ENCODE measurements around the gene CCNY.

DNA sequence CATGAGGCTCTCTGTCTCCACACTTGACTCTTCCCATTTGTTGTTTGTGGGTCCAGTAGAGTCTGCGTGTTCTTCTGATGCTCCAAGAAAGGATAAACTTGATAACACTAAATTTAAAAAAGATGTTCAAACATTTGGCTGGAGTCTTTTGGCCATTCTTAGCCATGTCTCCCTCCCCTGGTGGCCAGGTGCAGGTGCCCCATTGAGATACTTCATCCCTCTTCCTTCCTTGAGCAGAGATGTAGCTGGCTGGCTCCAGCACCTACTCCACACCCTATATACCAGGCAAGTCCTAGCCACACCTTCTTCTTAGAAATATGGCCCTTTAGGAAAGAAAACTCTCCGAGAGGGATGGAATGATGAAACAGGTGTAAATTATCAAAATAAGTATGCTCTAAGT is 165.6 kb downstream of the CCNY start:
- TF ChIP-seq POLR2A (IDR thresholded peaks at IDR 0.05; ENCODE audit: low read depth, low read length) = no peak
- no peak for TF ChIP-seq POLR2AphosphoS5 (IDR thresholded peaks at IDR 0.05; ENCODE audit: low read depth, low read length)
